ENCODE data around the gene ADCY1. TPM values are rescaled to one million over a fixed set of nuclear protein-coding genes. Genes with fewer than 3 reads are reported as not detected.

ADCY1 gene
- polyA plus RNA-seq, 1 donor (not counting 4 experiments of a cell fraction or from before 2014, with no cell fraction given) = 0.54 TPM

DNA sequence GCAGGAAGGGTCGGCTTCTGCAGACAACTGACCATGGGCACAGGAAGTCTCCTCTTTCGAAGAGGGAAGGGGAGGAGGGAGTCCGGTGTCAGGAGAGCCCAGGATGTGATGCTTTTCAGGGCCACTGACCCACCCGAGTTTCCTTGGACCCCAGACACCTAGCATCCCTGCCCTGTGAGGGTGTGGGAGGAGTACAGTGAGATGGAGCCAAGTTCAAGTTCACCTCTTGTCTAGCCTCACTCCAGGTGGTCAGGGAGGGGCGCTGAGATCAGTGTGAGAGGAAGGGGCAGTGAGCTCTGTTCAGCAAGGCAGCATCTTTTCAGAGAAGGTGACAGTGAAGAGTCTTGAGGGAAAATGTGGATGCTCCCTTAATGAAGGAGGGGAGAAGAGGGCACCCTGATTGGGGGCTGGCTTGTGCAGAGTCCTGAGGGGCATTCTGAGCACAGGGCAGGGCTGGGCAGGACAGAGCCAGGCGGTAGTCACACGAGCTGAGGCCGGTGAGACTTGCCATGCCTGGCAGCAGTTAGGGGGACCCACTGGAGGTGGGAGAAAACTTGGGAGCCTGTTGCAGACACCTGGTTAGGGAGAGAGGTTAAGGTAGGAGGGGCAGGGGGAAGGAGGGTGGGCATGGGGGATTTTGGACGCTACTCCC is 49.7 kb downstream of the ADCY1 start:
- Histone ChIP-seq H3K79me2 (ENCODE audit: control insufficient read depth, insufficient read depth, low read length) (no peaks in the 10 kb centered on the region), H4K20me1 (ENCODE audit: control insufficient read depth, extremely low read depth, insufficient read depth, low read length) (no peaks in the 10 kb centered on the region), H3K27me3 (ENCODE audit: control insufficient read depth, extremely low read depth, insufficient read depth, low read length) (no peaks in the 10 kb centered on the region), H3K9ac (ENCODE audit: control insufficient read depth, extremely low read depth, insufficient read depth, low read length) (no peak overlapping the region), H3K4me1 (ENCODE audit: control insufficient read depth, extremely low read depth, insufficient read depth, low read length) (no peaks in the 10 kb centered on the region), H3K27ac (ENCODE audit: control insufficient read depth, insufficient read depth, low read length) (no peak overlapping the region), H2AFZ (ENCODE audit: control insufficient read depth, low read length) (no peak overlapping the region), H3K9me1 (ENCODE audit: control insufficient read depth, extremely low read depth, insufficient read depth, low read length) (no peaks in the 10 kb centered on the region), H3K36me3 (ENCODE audit: control insufficient read depth in 2 of 2, extremely low read depth in 1 of 2, insufficient read depth in 2 of 2, low read length in 2 of 2) (no peaks in the 10 kb centered on the region), H3K4me2 (ENCODE audit: control insufficient read depth, extremely low read depth, insufficient read depth, low read depth, low read length) (no peak overlapping the region), H3K4me3 (ENCODE audit: control insufficient read depth in 2 of 3, extremely low read depth in 1 of 3, insufficient read depth in 2 of 3, low read depth in 1 of 3, low read length in 3 of 3) (no peak overlapping the region), H3K9me3 (ENCODE audit: control insufficient read depth, low read depth, low read length) (no peaks in the 10 kb centered on the region)
- DNase-seq (ENCODE audit: low read depth, low spot score) = no peak
- TF ChIP-seq, protein P1, sequence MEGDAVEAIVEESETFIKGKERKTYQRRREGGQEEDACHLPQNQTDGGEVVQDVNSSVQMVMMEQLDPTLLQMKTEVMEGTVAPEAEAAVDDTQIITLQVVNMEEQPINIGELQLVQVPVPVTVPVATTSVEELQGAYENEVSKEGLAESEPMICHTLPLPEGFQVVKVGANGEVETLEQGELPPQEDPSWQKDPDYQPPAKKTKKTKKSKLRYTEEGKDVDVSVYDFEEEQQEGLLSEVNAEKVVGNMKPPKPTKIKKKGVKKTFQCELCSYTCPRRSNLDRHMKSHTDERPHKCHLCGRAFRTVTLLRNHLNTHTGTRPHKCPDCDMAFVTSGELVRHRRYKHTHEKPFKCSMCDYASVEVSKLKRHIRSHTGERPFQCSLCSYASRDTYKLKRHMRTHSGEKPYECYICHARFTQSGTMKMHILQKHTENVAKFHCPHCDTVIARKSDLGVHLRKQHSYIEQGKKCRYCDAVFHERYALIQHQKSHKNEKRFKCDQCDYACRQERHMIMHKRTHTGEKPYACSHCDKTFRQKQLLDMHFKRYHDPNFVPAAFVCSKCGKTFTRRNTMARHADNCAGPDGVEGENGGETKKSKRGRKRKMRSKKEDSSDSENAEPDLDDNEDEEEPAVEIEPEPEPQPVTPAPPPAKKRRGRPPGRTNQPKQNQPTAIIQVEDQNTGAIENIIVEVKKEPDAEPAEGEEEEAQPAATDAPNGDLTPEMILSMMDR (optimal IDR thresholded peaks at IDR 0.05 in 1 of 3, IDR thresholded peaks at IDR 0.05 in 1 of 3, conservative IDR thresholded peaks at IDR 0.05 in 1 of 3; ENCODE audit: extremely low read depth in 1 of 3, insufficient read depth in 2 of 3, low read length in 3 of 3) = no peak
- dilution Hi-C loops (cut with MboI; ENCODE audit: extremely low pct_ligation_motif_present, low sequenced_read_pairs) = no loop called here
- no peak for FAIRE-seq

DNA sequence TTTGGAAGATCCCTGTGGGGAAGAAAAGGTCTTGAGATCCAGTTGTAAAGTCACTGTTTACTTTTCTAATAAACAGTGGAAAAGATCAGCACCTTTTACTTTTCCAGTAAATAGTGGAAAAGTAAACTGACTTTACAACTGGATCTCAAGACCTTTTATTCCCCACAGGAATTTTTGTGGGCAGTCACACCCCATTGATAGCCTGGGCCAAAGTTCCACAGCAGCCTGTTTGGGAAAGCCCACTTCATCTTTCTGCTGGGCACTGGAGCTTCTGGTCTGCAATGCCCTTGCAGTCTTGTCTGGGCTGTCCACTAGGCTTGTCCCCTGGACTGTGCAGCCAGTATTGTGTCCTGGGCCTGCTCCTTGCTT is 50.2 kb downstream of the ADCY1 start:
- FAIRE-seq = no peak
- no peaks in the 10 kb centered on the region for H3K27me3 ChIP-seq (ENCODE audit: control insufficient read depth, extremely low read depth, insufficient read depth, low read length)
- dilution Hi-C loops (cut with MboI; ENCODE audit: extremely low pct_ligation_motif_present, low sequenced_read_pairs) = no loop called here
- no peaks in the 10 kb centered on the region for H3K4me1 ChIP-seq (ENCODE audit: control insufficient read depth, extremely low read depth, insufficient read depth, low read length)
- no peak overlapping the region for H2AFZ ChIP-seq (ENCODE audit: control insufficient read depth, low read length)
- no peak for TF ChIP-seq EZH2 (IDR thresholded peaks at IDR 0.05; ENCODE audit: low read length)
- TF ChIP-seq, protein P1 (optimal IDR thresholded peaks at IDR 0.05 in 1 of 3, IDR thresholded peaks at IDR 0.05 in 1 of 3, conservative IDR thresholded peaks at IDR 0.05 in 1 of 3; ENCODE audit: extremely low read depth in 1 of 3, insufficient read depth in 2 of 3, low read length in 3 of 3) = no peak
- H3K9me3 ChIP-seq (ENCODE audit: control insufficient read depth, low read depth, low read length) = no peaks in the 10 kb centered on the region
- no peak overlapping the region for H3K4me2 ChIP-seq (ENCODE audit: control insufficient read depth, extremely low read depth, insufficient read depth, low read depth, low read length)
- no peaks in the 10 kb centered on the region for H3K36me3 ChIP-seq (ENCODE audit: control insufficient read depth in 2 of 2, extremely low read depth in 1 of 2, insufficient read depth in 2 of 2, low read length in 2 of 2)
- no peak overlapping the region for H3K4me3 ChIP-seq (ENCODE audit: control insufficient read depth in 2 of 3, extremely low read depth in 1 of 3, insufficient read depth in 2 of 3, low read depth in 1 of 3, low read length in 3 of 3)
- H3K79me2 ChIP-seq (ENCODE audit: control insufficient read depth, insufficient read depth, low read length) = no peaks in the 10 kb centered on the region
- H3K27ac ChIP-seq (ENCODE audit: control insufficient read depth, insufficient read depth, low read length) = no peak overlapping the region
- no peak overlapping the region for H3K9ac ChIP-seq (ENCODE audit: control insufficient read depth, extremely low read depth, insufficient read depth, low read length)
- H3K9me1 ChIP-seq (ENCODE audit: control insufficient read depth, extremely low read depth, insufficient read depth, low read length) = no peaks in the 10 kb centered on the region
- no peak for DNase-seq (ENCODE audit: low read depth, low spot score)
- H4K20me1 ChIP-seq (ENCODE audit: control insufficient read depth, extremely low read depth, insufficient read depth, low read length) = no peaks in the 10 kb centered on the region
